Measurements from ENCODE around the gene FUT3.

- TF ChIP-seq, protein P1, sequence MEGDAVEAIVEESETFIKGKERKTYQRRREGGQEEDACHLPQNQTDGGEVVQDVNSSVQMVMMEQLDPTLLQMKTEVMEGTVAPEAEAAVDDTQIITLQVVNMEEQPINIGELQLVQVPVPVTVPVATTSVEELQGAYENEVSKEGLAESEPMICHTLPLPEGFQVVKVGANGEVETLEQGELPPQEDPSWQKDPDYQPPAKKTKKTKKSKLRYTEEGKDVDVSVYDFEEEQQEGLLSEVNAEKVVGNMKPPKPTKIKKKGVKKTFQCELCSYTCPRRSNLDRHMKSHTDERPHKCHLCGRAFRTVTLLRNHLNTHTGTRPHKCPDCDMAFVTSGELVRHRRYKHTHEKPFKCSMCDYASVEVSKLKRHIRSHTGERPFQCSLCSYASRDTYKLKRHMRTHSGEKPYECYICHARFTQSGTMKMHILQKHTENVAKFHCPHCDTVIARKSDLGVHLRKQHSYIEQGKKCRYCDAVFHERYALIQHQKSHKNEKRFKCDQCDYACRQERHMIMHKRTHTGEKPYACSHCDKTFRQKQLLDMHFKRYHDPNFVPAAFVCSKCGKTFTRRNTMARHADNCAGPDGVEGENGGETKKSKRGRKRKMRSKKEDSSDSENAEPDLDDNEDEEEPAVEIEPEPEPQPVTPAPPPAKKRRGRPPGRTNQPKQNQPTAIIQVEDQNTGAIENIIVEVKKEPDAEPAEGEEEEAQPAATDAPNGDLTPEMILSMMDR (optimal IDR thresholded peaks at IDR 0.05 in 1 of 3, IDR thresholded peaks at IDR 0.05 in 1 of 3, conservative IDR thresholded peaks at IDR 0.05 in 1 of 3; ENCODE audit: extremely low read depth in 1 of 3, insufficient read depth in 2 of 3, low read length in 3 of 3) = no peak
- no peak for TF ChIP-seq EZH2 (IDR thresholded peaks at IDR 0.05; ENCODE audit: low read length)
Observed at GRCh38 chr19:5891572-5891937, 40.3 kb upstream of the FUT3 start.

All from keratinocyte (primary cell).